AG09319 (cell line): ENCODE results near the gene LY86.

ENCODE experiments used
- DNase-seq: peaks from one replicate; pipeline ENCODE4 v3.0.0-alpha.2; 2010; ENCODE audit warnings: low read depth; ENCODE audit errors: extremely low read depth
- TF ChIP-seq, protein P1 (sequence below): IDR thresholded peaks from 2 replicates; pipeline ENCODE4 v1.5.1; 2011; ENCODE audit warnings: low read depth, mild to moderate bottlenecking, inconsistent platforms, low read length, moderate library complexity

The LY86 gene

DNA sequence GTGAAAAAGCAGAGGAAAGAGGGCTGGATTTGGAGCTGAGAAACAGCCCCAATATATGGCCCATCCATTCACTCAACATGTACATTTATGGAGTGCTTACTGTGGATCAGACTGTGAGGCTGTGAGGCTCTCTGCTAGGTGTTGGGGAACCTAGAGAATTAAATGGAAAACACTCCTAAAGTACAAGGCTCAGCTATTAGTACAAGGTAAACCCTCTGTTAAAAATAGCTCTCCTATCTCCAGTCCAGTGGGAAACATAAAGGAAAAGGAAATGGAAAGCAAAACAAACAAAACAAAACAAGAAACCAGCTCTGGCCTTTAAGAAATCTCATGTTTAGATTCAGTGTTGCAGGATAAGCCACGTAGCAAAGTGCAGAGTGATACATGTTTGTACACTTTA is 35.0 kb downstream of the LY86 start:
- TF ChIP-seq, protein P1, sequence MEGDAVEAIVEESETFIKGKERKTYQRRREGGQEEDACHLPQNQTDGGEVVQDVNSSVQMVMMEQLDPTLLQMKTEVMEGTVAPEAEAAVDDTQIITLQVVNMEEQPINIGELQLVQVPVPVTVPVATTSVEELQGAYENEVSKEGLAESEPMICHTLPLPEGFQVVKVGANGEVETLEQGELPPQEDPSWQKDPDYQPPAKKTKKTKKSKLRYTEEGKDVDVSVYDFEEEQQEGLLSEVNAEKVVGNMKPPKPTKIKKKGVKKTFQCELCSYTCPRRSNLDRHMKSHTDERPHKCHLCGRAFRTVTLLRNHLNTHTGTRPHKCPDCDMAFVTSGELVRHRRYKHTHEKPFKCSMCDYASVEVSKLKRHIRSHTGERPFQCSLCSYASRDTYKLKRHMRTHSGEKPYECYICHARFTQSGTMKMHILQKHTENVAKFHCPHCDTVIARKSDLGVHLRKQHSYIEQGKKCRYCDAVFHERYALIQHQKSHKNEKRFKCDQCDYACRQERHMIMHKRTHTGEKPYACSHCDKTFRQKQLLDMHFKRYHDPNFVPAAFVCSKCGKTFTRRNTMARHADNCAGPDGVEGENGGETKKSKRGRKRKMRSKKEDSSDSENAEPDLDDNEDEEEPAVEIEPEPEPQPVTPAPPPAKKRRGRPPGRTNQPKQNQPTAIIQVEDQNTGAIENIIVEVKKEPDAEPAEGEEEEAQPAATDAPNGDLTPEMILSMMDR: no peak

DNA sequence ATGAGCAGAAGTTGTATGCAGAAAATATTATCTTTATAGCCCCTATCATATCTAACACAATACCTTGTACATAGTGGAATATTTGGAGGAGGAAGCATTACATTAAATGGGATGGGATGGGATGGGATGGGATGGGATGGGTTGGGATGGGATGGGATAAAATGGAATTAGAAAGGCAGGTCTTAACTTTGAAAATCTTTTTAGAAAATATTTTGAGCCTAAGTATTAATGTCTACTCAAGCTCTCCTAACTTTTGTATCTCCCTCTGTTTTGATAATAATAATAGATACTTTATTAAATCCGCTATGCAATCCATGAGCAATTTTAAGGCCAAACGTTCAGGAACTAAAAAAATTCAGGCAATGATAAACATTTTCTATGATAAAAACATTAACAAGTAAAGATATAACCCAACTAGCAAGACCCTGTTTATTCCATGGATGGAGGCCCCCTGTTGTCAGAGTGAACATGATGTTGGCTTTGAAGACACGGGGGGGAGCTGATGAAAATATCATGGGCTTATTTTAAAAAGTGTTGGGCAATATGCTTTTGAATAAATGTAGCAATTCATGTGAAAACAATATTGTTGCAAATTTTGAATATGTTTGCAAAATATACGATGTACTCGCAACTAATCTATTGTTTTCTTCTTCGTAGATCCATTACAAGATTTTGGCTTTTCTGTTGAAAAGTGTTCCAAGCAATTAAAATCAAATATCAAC is 35.9 kb downstream of the LY86 start:
- TF ChIP-seq, protein P1: no peak
- no peak for DNase-seq

More for the DNA sequence above, 35.0 kb downstream of the LY86 start:
- no peak for DNase-seq

DNA sequence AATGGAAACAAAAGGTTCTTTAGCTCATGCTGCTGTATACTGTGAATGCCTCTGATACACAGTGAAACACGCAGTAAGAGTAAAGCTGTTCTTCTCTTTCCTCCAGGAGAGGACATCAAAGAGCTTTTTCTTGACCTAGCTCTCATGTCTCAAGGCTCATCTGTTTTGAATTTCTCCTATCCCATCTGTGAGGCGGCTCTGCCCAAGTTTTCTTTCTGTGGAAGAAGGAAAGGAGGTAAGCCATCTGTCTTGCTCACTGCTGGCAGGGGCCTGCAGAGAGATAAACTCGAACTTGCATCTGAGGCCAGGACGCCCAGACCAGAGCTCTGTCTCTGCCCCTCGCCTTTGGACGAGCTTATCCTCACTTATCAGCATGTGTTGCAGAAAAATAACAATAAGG is 37.7 kb downstream of the LY86 start:
- DNase-seq: no peak
- TF ChIP-seq, protein P1: no peak

DNA sequence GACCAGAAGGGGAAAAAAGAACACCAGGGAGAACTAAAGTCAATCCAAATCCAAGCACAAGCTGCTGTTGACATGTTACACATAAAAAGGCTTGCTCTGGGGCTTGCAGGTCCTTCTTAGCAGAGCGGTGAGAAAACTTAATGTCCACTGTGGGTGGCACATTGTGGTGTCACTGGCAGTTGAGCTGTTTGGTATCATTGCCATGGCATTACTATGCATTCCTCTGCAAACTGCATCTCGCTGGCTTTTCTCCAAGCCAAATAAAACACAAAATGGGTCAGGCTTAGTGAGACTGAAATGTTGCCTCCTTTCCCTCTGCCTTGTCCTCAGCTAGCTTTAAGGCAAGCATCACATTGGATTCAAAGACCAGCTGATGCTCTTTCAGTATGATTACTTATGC is 40.9 kb downstream of the LY86 start:
- TF ChIP-seq, protein P1: no peak

DNA sequence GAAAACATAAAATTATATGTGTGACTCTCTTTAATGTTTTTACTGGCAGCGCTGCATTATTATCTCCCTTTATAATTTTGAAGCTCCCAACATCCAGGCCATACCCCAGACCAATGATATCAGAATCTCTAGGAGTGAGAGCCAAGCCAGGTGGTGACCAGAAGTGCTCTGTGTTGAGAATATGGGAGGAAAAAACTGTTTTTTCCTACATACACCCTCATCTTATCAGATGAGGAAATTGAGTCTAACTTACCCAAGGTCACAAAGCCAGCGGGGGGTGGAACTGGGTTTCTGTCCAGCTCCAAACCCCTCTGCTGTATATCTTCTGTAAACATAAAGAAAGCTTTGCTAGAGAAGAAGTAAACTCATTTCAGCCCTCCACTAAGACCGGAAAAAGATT is 42.5 kb downstream of the LY86 start:
- TF ChIP-seq, protein P1: no peak
- no peak for DNase-seq

More for the DNA sequence above, 40.9 kb downstream of the LY86 start:
- DNase-seq: no peak

DNA sequence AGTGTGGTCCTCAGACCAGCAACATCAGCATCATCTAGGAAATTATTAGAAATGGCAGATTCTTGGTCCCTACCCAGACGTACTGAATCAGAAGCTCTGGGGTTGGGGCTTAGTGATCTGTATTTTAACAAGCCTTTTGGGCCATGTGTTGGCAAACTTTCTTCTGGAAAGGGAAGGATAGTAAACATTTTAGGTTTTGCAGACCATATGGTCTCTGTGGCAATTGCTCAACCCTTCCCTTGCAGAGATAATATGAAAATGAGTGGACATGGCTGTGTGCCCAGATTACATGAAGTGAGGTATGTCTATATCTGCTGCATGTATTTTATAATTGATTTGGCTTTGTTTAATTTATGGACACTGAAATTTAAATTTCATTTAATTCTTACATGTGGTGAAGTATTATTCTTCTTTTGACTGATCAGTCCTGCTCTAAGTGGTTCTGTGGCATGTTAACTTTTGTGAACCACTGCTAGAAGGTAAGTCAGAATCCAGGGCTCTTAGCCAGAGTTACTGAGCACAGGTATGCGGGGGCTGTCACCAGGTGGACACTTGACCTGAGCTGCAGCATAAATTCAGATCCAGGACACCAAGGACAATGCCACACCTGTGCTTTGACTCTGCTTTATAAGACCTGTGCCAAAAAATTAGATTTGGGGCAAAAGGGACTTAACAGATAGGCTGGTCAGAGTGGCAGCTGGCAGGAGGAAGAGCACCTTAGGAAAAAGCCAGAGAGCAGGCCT is 43.2 kb downstream of the LY86 start:
- DNase-seq: no peak
- TF ChIP-seq, protein P1: no peak
